ENCODE data around the gene CHST15. TPM values are rescaled to one million over a fixed set of nuclear protein-coding genes. Genes with fewer than 3 reads are reported as not detected.

The CHST15 gene
- total and polyA plus RNA-seq, 4 donors = 2.9 to 16.5 (median 6.4) TPM

DNA sequence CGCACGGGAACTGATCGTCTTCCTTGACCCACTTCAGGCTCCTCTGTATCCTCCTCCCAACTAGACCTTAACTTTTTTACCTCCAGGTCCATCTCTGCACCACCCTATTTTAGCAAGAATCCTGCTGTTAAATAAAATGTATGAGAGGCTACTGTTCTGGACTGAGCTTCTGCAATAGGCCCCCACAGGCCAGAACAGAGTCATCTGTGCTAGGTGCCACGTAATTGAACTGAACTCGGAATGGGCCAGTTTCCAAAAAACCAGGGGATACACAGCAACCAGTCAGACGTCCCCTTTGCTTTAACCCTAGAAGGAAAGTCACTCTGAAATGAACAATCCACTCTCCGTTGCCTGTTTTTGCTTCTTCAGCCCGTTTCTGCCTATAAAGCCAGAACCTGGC, 71.3 kb downstream of the CHST15 start:
- TF ChIP-seq TAF1 (conservative IDR thresholded peaks at IDR 0.05) (no peak), GABPA (IDR thresholded peaks at IDR 0.05 in 1 of 2, conservative IDR thresholded peaks at IDR 0.05 in 1 of 2) (no peak), JUND (IDR thresholded peaks at IDR 0.05) (no peak), RXRA (IDR thresholded peaks at IDR 0.05) (no peak), RAD21 (IDR thresholded peaks at IDR 0.05) (no peak), FOXA1 (IDR thresholded peaks at IDR 0.05) (no peak), FOXA2 (IDR thresholded peaks at IDR 0.05) (no peak), YY1 (IDR thresholded peaks at IDR 0.05) (no peak), SP1 (IDR thresholded peaks at IDR 0.05) (no peak), HNF4A (conservative IDR thresholded peaks at IDR 0.05) (no peak), EGR1 (IDR thresholded peaks at IDR 0.05; ENCODE audit: low read depth in 2 of 2) (no peak)
- TF ChIP-seq, protein P1, sequence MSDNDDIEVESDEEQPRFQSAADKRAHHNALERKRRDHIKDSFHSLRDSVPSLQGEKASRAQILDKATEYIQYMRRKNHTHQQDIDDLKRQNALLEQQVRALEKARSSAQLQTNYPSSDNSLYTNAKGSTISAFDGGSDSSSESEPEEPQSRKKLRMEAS (IDR thresholded peaks at IDR 0.05) = no peak
- TF ChIP-seq, protein P2, sequence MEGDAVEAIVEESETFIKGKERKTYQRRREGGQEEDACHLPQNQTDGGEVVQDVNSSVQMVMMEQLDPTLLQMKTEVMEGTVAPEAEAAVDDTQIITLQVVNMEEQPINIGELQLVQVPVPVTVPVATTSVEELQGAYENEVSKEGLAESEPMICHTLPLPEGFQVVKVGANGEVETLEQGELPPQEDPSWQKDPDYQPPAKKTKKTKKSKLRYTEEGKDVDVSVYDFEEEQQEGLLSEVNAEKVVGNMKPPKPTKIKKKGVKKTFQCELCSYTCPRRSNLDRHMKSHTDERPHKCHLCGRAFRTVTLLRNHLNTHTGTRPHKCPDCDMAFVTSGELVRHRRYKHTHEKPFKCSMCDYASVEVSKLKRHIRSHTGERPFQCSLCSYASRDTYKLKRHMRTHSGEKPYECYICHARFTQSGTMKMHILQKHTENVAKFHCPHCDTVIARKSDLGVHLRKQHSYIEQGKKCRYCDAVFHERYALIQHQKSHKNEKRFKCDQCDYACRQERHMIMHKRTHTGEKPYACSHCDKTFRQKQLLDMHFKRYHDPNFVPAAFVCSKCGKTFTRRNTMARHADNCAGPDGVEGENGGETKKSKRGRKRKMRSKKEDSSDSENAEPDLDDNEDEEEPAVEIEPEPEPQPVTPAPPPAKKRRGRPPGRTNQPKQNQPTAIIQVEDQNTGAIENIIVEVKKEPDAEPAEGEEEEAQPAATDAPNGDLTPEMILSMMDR (IDR thresholded peaks at IDR 0.05; ENCODE audit: low read depth, low read length, missing input control) = no peak
- TF ChIP-seq, protein P3, sequence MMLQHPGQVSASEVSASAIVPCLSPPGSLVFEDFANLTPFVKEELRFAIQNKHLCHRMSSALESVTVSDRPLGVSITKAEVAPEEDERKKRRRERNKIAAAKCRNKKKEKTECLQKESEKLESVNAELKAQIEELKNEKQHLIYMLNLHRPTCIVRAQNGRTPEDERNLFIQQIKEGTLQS (IDR thresholded peaks at IDR 0.05) = no peak
- WGBS = 73% methylated on average over 8 of the region's 8 CpGs
- no peak overlapping the region for H3K9ac ChIP-seq (ENCODE audit: low read depth in 1 of 2, low read length in 2 of 2)
- no peaks in the 10 kb centered on the region for H3K9me3 ChIP-seq (ENCODE audit: control insufficient read depth in 4 of 4, low read length in 3 of 4)
- H3K4me1 ChIP-seq (ENCODE audit: control insufficient read depth in 4 of 4, insufficient read depth in 4 of 4, low read length in 3 of 4) = peaks cover 0 to 6% (median 1%) of the 10 kb centered on the region in 4 donors
- H3K36me3 ChIP-seq (ENCODE audit: control insufficient read depth in 4 of 4, insufficient read depth in 3 of 4, low read depth in 1 of 4, low read length in 3 of 4) = peaks cover 0 to 8% (median 0%) of the 10 kb centered on the region in 4 donors
- DNase-seq (ENCODE audit: low spot score) = no peak
- no peak overlapping the region for H3K4me3 ChIP-seq (ENCODE audit: low read depth in 1 of 3, low read length in 3 of 3)
- H3K27me3 ChIP-seq (ENCODE audit: control insufficient read depth in 4 of 4, insufficient read depth in 4 of 4, low read length in 3 of 4) = no peaks in the 10 kb centered on the region
- H3K27ac ChIP-seq (ENCODE audit: low read depth in 1 of 2, low read length in 2 of 2) = no peak overlapping the region

DNA sequence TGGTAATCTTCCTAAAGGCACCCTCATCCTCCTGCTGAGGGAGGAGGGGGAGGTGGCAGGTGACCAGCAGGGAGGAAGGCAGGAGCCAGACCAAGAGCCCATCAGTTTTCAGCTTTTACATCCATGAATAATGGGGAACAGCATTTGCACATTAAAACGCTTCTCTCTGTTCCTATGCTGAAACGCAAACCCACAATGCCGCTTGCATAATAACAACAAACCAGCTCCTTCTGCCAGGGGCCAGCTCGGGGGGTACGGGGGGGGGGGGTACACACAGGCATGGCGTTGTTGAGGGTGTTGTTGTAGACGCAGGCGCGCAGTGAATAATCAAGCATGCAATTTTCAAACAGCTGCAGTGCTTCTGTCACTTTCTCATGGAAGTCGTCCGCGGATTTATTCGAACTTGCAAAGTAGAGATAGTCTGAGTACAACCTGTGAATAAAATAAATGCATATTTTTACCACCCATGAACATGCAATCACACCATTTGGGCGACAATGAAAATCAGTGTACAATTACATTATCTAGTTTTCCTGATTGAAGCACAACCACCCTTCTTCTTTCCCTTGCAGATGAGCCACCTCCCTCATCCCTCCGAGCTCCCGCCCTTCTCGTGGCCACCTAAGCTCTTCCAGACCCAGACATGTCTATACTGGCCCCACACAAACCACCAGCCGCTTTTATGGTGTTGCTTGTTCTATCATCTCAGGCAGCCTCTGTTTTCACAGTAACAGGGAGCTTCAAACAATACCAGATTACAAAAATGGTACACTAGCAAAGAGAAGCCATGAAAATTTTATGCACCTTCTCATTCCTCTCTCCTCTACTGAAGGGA, 72.2 kb downstream of the CHST15 start:
- Histone ChIP-seq H3K36me3 (ENCODE audit: control insufficient read depth in 4 of 4, insufficient read depth in 3 of 4, low read depth in 1 of 4, low read length in 3 of 4) (peaks cover 0 to 8% (median 0%) of the 10 kb centered on the region in 4 donors), H3K9ac (ENCODE audit: low read depth in 1 of 2, low read length in 2 of 2) (no peak overlapping the region), H3K4me1 (ENCODE audit: control insufficient read depth in 4 of 4, insufficient read depth in 4 of 4, low read length in 3 of 4) (peaks cover 0 to 6% (median 1%) of the 10 kb centered on the region in 4 donors), H3K27me3 (ENCODE audit: control insufficient read depth in 4 of 4, insufficient read depth in 4 of 4, low read length in 3 of 4) (no peaks in the 10 kb centered on the region), H3K27ac (ENCODE audit: low read depth in 1 of 2, low read length in 2 of 2) (no peak overlapping the region), H3K4me3 (ENCODE audit: low read depth in 1 of 3, low read length in 3 of 3) (no peak overlapping the region), H3K9me3 (ENCODE audit: control insufficient read depth in 4 of 4, low read length in 3 of 4) (no peaks in the 10 kb centered on the region)
- WGBS = 64% methylated on average over 18 of the region's 18 CpGs
- DNase-seq (ENCODE audit: low spot score) = no peak
- TF ChIP-seq, protein P1 (IDR thresholded peaks at IDR 0.05) = no peak
- no peak for TF ChIP-seq FOXA1 (IDR thresholded peaks at IDR 0.05)
- TF ChIP-seq RXRA (IDR thresholded peaks at IDR 0.05) = no peak
- TF ChIP-seq EGR1 (IDR thresholded peaks at IDR 0.05; ENCODE audit: low read depth in 2 of 2) = no peak
- no peak for TF ChIP-seq YY1 (IDR thresholded peaks at IDR 0.05)
- TF ChIP-seq GABPA (IDR thresholded peaks at IDR 0.05 in 1 of 2, conservative IDR thresholded peaks at IDR 0.05 in 1 of 2) = no peak
- TF ChIP-seq RAD21 (IDR thresholded peaks at IDR 0.05) = no peak
- TF ChIP-seq, protein P2 (IDR thresholded peaks at IDR 0.05; ENCODE audit: low read depth, low read length, missing input control) = no peak
- no peak for TF ChIP-seq HNF4G (IDR thresholded peaks at IDR 0.05)
- no peak for TF ChIP-seq HNF4A (conservative IDR thresholded peaks at IDR 0.05)
